Mucosa of rectum (tissue), 2 donors: Measurements from ENCODE around the gene GNG2.

Experiments
- H3K27ac ChIP-seq, 2 donors: one replicate each; pipeline ENCODE4 v1.7.0; 2013; ENCODE audit warnings: inconsistent platforms in 2 of 2, low read depth in 2 of 2, low read length in 2 of 2
- H3K27me3 ChIP-seq, 2 donors: one replicate each; pipeline ENCODE4 v1.7.0; 2013; ENCODE audit warnings: low read length in 2 of 2; ENCODE audit not compliant: control insufficient read depth in 2 of 2, insufficient read depth in 2 of 2
- H3K36me3 ChIP-seq, 2 donors: one replicate each; pipeline ENCODE4 v1.7.0; 2013; ENCODE audit warnings: low read length in 2 of 2; ENCODE audit not compliant: control insufficient read depth in 2 of 2, insufficient read depth in 2 of 2
- H3K4me1 ChIP-seq, 2 donors: one replicate each; pipeline ENCODE4 v1.7.0; 2013; ENCODE audit warnings: low read length in 2 of 2, mild to moderate bottlenecking in 1 of 2; ENCODE audit not compliant: control insufficient read depth in 2 of 2, insufficient read depth in 2 of 2
- H3K4me3 ChIP-seq, 2 donors: one replicate each; pipeline ENCODE4 v1.7.0; 2013; ENCODE audit warnings: low read length in 2 of 2
- H3K9ac ChIP-seq, 2 donors: one replicate each; pipeline ENCODE4 v1.7.0; 2013; ENCODE audit warnings: low read length in 2 of 2, low read depth in 1 of 2, mild to moderate bottlenecking in 1 of 2
- H3K9me3 ChIP-seq, 2 donors: one replicate each; pipeline ENCODE4 v1.7.0; 2013; ENCODE audit warnings: low read length in 2 of 2; ENCODE audit not compliant: control insufficient read depth in 2 of 2
- donor health status: healthy.
- donor health status: Normal muscosa, but diverticular disease.

Gene GNG2

GRCh38 chr14:51981218-51981854 is 120.9 kb downstream of the GNG2 start:
- H3K4me3 ChIP-seq: no peak overlapping the region
- no peak overlapping the region for H3K27ac ChIP-seq
- no peaks in the 10 kb centered on the region for H3K4me1 ChIP-seq
- no peaks in the 10 kb centered on the region for H3K36me3 ChIP-seq
- no peaks in the 10 kb centered on the region for H3K27me3 ChIP-seq
- no peaks in the 10 kb centered on the region for H3K9me3 ChIP-seq
- H3K9ac ChIP-seq: no peak overlapping the region

DNA sequence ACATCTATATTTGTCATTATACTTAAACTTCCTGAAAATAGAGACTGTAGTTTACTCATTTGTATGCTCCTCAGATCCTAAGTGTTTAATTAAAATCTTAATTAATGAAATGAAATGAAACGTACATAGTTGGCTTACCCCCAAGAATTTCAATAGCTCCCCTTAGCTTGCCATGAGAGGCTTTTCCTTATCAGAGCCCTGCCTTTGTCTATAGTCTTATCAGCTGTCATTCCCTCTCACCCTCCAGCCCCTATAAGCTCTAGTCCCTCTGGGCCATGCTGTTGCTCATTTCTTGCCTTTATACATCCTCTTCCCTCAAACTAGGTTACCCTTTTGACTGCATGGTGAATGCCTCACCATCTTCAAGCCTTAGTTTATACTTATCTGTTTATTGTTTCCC is 127.8 kb downstream of the GNG2 start:
- H3K9me3 ChIP-seq: no peaks in the 10 kb centered on the region
- H3K4me1 ChIP-seq: peaks cover 0 to 15% of the 10 kb centered on the region in 2 donors
- peaks cover 10 to 16% of the 10 kb centered on the region in 2 donors for H3K36me3 ChIP-seq
- H3K27ac ChIP-seq: no peak overlapping the region
- H3K4me3 ChIP-seq: no peak overlapping the region
- no peak overlapping the region for H3K9ac ChIP-seq
- no peaks in the 10 kb centered on the region for H3K27me3 ChIP-seq

GRCh38 chr14:51989293-51990234 is 129.2 kb downstream of the GNG2 start, which contains the start of gene RTRAF:
Gene RTRAF (plus strand): TSS chr14:51989546. CDS start chr14:51989640, 94 bp downstream.
- H3K4me1 ChIP-seq: peaks cover 0 to 15% of the 10 kb centered on the region in 2 donors
- peak within 1 kb of the TSS; percentile 68 to 97 for H3K9ac ChIP-seq
- peaks cover 17 to 21% of the 10 kb centered on the region in 2 donors for H3K36me3 ChIP-seq
- H3K27me3 ChIP-seq: no peaks in the 10 kb centered on the region
- H3K9me3 ChIP-seq: no peaks in the 10 kb centered on the region
- H3K4me3 ChIP-seq: peak within 1 kb of the TSS; percentile 95 to 98
- H3K27ac ChIP-seq: peak within 1 kb of the TSS; percentile 84 to 85

DNA sequence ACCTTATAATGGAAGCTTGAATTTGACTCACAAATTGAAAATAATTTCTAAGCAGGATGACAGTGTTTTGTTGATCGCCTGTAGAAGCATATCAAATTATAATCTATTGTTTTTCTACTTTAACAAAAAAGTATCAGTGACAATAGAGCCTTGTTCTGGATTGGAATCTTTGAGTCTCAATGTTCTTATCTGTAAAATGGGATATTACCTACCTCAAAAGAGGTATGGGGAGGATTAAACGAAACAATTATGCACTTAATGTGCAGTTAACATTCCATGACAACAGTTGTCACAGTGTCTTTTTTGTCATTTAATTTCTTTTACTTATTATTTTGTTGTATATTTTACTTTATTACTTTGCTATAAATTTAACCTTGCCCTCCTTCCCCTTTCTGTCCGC is 130.1 kb downstream of the GNG2 start:
- H3K9ac ChIP-seq: peak overlapping the region; percentile 68 to 97
- peak overlapping the region; percentile 95 to 98 for H3K4me3 ChIP-seq
- H3K27ac ChIP-seq: no peak overlapping the region
- H3K4me1 ChIP-seq: peaks cover 0 to 15% of the 10 kb centered on the region in 2 donors
- H3K36me3 ChIP-seq: peaks cover 21 to 29% of the 10 kb centered on the region in 2 donors
- H3K27me3 ChIP-seq: no peaks in the 10 kb centered on the region
- no peaks in the 10 kb centered on the region for H3K9me3 ChIP-seq

DNA sequence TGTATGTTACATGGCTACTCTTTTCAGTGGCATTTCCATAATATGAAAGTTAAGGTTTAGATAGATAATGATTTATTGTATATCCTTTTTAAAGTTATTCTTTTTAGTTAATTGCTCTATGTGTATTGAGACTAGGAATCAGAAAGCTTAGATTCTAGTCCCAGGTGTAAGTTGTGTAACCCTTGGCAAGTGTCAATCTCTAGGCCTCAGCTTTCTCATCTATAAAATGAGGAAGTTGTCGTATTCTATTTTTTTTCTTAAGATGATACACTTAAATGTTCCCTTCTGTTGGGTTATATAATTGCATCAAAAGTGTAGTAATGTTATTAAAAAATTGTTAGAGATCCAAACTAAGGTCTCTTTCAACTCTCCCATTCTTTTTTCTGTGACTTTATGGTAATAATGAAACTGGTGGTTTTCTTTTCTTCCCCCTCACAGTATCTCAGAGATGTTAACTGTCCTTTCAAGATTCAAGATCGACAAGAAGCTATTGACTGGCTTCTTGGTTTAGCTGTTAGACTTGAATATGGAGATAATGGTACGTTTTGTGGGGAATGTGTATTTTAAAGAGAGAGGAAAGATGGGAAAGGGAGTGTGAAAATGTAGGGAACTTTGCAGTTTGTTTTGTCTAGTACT is 133.0 kb downstream of the GNG2 start:
- Histone ChIP-seq H3K36me3 (peaks cover 27 to 33% of the 10 kb centered on the region in 2 donors), H3K9ac (no peak overlapping the region), H3K27ac (no peak overlapping the region), H3K9me3 (no peaks in the 10 kb centered on the region), H3K4me3 (no peak overlapping the region), H3K4me1 (peaks cover 0 to 14% of the 10 kb centered on the region in 2 donors), H3K27me3 (no peaks in the 10 kb centered on the region)

DNA sequence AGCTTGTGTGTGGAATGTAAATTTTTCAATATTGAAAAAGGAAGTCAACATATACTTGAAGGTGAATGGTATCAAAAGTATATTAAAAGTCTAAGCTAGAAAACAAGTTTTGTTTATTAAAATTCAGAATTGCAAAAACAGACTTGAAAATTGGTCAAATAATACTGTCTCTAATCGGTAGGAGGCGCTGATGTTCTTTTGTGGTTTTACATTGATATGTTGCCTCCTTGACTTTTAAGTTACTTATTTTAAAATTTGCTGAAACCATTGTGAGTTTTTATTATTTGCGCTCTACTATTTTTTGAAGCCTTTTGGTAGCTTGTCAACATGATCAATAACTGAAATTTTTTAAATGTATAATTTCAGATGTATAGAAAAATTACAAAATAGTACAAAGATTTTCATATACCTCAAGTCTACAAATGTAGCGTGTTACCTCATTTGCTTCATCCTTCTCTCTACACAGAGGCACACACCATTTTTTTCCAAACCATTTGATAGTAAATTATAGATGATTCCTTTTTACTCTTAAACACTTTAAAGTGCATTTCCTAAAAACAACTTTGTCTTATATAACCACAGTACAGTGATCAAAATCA is 135.8 kb downstream of the GNG2 start:
- Histone ChIP-seq H3K27ac (no peak overlapping the region), H3K4me1 (no peaks in the 10 kb centered on the region), H3K36me3 (peaks cover 42 to 44% of the 10 kb centered on the region in 2 donors), H3K4me3 (no peak overlapping the region), H3K27me3 (no peaks in the 10 kb centered on the region), H3K9ac (no peak overlapping the region), H3K9me3 (no peaks in the 10 kb centered on the region)

- H3K9ac ChIP-seq: no peak overlapping the region
- no peaks in the 10 kb centered on the region for H3K4me1 ChIP-seq
- H3K27me3 ChIP-seq: no peaks in the 10 kb centered on the region
- no peak overlapping the region for H3K27ac ChIP-seq
- peaks cover 44 to 49% of the 10 kb centered on the region in 2 donors for H3K36me3 ChIP-seq
- H3K4me3 ChIP-seq: no peak overlapping the region
- no peaks in the 10 kb centered on the region for H3K9me3 ChIP-seq
Measured at GRCh38 chr14:51998348-51998747, 137.9 kb downstream of the GNG2 start.

DNA sequence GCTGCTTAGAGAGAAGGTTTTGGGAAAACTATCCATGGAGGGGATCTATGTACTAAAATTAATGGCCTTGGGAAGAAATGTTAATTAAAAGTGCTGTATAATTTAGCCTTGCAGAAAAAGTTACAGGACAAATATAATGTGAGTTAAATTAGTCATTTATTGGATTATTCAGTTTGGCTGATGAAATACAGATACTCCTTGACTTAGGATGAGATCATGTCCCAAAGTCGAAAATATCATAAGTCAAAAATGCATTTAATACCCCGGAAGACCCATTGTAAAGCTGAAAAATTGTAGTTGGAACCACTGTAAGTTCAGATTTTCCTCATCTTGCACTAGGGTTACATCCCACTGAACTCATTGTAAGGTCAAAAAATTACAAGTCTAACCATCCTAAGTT is 138.7 kb downstream of the GNG2 start:
- Histone ChIP-seq H3K4me1 (no peaks in the 10 kb centered on the region), H3K36me3 (peaks cover 47% of the 10 kb centered on the region in 2 donors)

DNA sequence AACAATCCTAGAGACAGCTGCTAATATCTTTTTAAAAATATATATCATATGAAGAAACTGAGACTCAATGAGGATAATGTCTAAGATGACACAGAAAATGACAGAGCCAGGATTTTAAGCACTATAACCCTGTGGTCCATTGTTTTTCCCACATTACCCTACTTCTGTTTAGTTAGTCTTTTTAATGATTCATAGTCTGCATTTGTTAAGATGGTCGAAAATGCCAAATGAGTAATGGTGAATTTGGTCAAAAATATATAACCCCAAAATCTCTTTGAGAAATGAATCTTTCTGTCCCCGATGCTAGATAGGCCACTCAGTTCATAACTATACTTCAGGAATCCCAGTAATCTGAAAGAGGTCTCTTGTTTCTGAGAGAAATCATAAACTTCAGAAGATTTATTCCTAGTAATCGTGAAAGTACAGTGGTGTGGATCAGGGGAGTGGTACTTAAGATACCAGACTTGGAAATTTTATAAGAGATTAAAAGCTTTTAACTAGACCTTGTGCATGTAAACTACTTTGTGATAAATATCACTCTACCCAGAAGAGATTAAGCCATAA is 139.7 kb downstream of the GNG2 start:
- no peak overlapping the region for H3K27ac ChIP-seq
- no peak overlapping the region for H3K4me3 ChIP-seq
- no peaks in the 10 kb centered on the region for H3K9me3 ChIP-seq
- peaks cover 46% of the 10 kb centered on the region in 2 donors for H3K36me3 ChIP-seq
- no peaks in the 10 kb centered on the region for H3K4me1 ChIP-seq
- no peak overlapping the region for H3K9ac ChIP-seq
- no peaks in the 10 kb centered on the region for H3K27me3 ChIP-seq

More for the DNA sequence above, 138.7 kb downstream of the GNG2 start:
- H3K27ac ChIP-seq: no peak overlapping the region
- no peak overlapping the region for H3K4me3 ChIP-seq
- no peaks in the 10 kb centered on the region for H3K9me3 ChIP-seq
- H3K9ac ChIP-seq: no peak overlapping the region
- H3K27me3 ChIP-seq: no peaks in the 10 kb centered on the region
